ENCODE data around the gene CCDC102A. TPM values are rescaled to one million over a fixed set of nuclear protein-coding genes. Genes with fewer than 3 reads are reported as not detected.
"Not testable (repeated sequence)": the region's sequence is repeated elsewhere in the genome, so short reads cannot be mapped to it uniquely, and the experiment has no call there.

Gene CCDC102A
- total RNA-seq, 1 donor from 2014 or later = 12.8 TPM

GRCh38 chr16:57501492-57501891 is 34.9 kb downstream of the CCDC102A start:
- TF ChIP-seq CTCF (IDR thresholded peaks at IDR 0.05) = no peak
- H3K4me3 ChIP-seq = no peak overlapping the region
- H3K36me3 ChIP-seq = no peaks in the 10 kb centered on the region
- no peaks in the 10 kb centered on the region for H3K27me3 ChIP-seq (ENCODE audit: low read depth)
- peaks cover 21% of the 10 kb centered on the region for H3K4me1 ChIP-seq
- intact Hi-C loops (cut with DNase I) = no loop called here
- no peaks in the 10 kb centered on the region for H3K9me3 ChIP-seq
- no peak overlapping the region for H3K27ac ChIP-seq
- DNase-seq (no peak), ATAC-seq (peak in 1 of 2 donors; percentile 4)

- peak; percentile 50 for DNase-seq
These were observed 35.7 kb downstream of the CCDC102A start for GRCh38 chr16:57500578-57501111.

GRCh38 chr16:57499941-57500340 is 36.4 kb downstream of the CCDC102A start:
- H3K27me3 ChIP-seq (ENCODE audit: low read depth); H3K4me3 ChIP-seq; intact Hi-C loops (cut with DNase I); H3K9me3 ChIP-seq; ATAC-seq; H3K36me3 ChIP-seq; H3K27ac ChIP-seq: not testable (repeated sequence)
- peaks cover 21% of the 10 kb centered on the region for H3K4me1 ChIP-seq
- DNase-seq = peak; percentile 25

More at GRCh38 chr16:57500578-57501111, 35.7 kb downstream of the CCDC102A start:
- H3K36me3 ChIP-seq = no peaks in the 10 kb centered on the region
- peaks cover 21% of the 10 kb centered on the region for H3K4me1 ChIP-seq
- no peak overlapping the region for H3K4me3 ChIP-seq
- peak; percentile 30 to 47 for ATAC-seq
- H3K9me3 ChIP-seq = no peaks in the 10 kb centered on the region
- no peak overlapping the region for H3K27ac ChIP-seq
- intact Hi-C loops (cut with DNase I) = no loop called here
- no peak for TF ChIP-seq CTCF (IDR thresholded peaks at IDR 0.05)
- no peaks in the 10 kb centered on the region for H3K27me3 ChIP-seq (ENCODE audit: low read depth)

- Histone ChIP-seq H3K4me3 (no peak overlapping the region), H3K27me3 (ENCODE audit: low read depth) (no peaks in the 10 kb centered on the region), H3K9me3 (no peaks in the 10 kb centered on the region), H3K27ac (no peak overlapping the region), H3K36me3 (no peaks in the 10 kb centered on the region), H3K4me1 (peaks cover 13% of the 10 kb centered on the region)
- intact Hi-C loops (cut with DNase I) = no loop called here
- TF ChIP-seq CTCF (IDR thresholded peaks at IDR 0.05) = no peak
- peak; percentile 5 for DNase-seq
- ATAC-seq = no peak
These were observed 38.3 kb downstream of the CCDC102A start for GRCh38 chr16:57498031-57498430.

GRCh38 chr16:57497121-57497520 is 39.2 kb downstream of the CCDC102A start:
- Histone ChIP-seq H3K36me3 (no peaks in the 10 kb centered on the region), H3K4me3 (no peak overlapping the region), H3K27ac (no peak overlapping the region), H3K27me3 (ENCODE audit: low read depth) (no peaks in the 10 kb centered on the region), H3K9me3 (no peaks in the 10 kb centered on the region), H3K4me1 (peaks cover 8% of the 10 kb centered on the region)
- intact Hi-C loops (cut with DNase I) = no loop called here
- TF ChIP-seq CTCF (IDR thresholded peaks at IDR 0.05) = no peak
- no peak for ATAC-seq
- DNase-seq = peak; percentile 4

GRCh38 chr16:57493767-57494166 is 42.6 kb downstream of the CCDC102A start:
- Histone ChIP-seq H3K27me3 (ENCODE audit: low read depth) (no peaks in the 10 kb centered on the region), H3K27ac (no peak overlapping the region), H3K9me3 (no peaks in the 10 kb centered on the region), H3K36me3 (no peaks in the 10 kb centered on the region), H3K4me1 (no peaks in the 10 kb centered on the region), H3K4me3 (no peak overlapping the region)
- intact Hi-C loops (cut with DNase I) = no loop called here
- no peak for DNase-seq
- ATAC-seq = no peak
- no peak for TF ChIP-seq CTCF (IDR thresholded peaks at IDR 0.05)

Measured in lower lobe of right lung (tissue), 2 donors.